Activated CD4-positive, alpha-beta T cell treated with anti-CD3 and anti-CD28 coated beads for 48 hours (primary cell): ENCODE data around the gene SETD1A.

ENCODE experiments used
- DNase-seq: peaks from one replicate; pipeline ENCODE4 v3.0.0-alpha.2; 2020

Gene SETD1A

GRCh38 chr16:31025339-31025738 is 67.8 kb downstream of the SETD1A start:
- no peak for DNase-seq

GRCh38 chr16:31029272-31029671 is 71.7 kb downstream of the SETD1A start:
- DNase-seq: no peak

GRCh38 chr16:31031276-31031675 is 73.7 kb downstream of the SETD1A start:
- no peak for DNase-seq

GRCh38 chr16:31032736-31033708 is 75.5 kb downstream of the SETD1A start, which contains the start of gene STX4:
STX4 (plus strand) TSS chr16:31033558; CDS start chr16:31033806, 248 bp downstream.
- peak; percentile 97 for DNase-seq

GRCh38 chr16:31033709-31034492 is 76.3 kb downstream of the SETD1A start:
- peak; percentile 92 for DNase-seq
